Activated effector memory CD4-positive, alpha-beta T cell treated with Interleukin-2 at 50 U/mL for 16 hours (primary cell): ENCODE data around the gene PRDX2.
A peak's percentile ranks its signal among the peaks of the same experiment; 100 is the strongest.
"Not testable (repeated sequence)": the region's sequence is repeated elsewhere in the genome, so short reads cannot be mapped to it uniquely, and the experiment has no call there.

ENCODE experiments used
- DNase-seq: peaks from one replicate; pipeline ENCODE4 v3.0.0-alpha.2; 2020

The PRDX2 gene

DNA sequence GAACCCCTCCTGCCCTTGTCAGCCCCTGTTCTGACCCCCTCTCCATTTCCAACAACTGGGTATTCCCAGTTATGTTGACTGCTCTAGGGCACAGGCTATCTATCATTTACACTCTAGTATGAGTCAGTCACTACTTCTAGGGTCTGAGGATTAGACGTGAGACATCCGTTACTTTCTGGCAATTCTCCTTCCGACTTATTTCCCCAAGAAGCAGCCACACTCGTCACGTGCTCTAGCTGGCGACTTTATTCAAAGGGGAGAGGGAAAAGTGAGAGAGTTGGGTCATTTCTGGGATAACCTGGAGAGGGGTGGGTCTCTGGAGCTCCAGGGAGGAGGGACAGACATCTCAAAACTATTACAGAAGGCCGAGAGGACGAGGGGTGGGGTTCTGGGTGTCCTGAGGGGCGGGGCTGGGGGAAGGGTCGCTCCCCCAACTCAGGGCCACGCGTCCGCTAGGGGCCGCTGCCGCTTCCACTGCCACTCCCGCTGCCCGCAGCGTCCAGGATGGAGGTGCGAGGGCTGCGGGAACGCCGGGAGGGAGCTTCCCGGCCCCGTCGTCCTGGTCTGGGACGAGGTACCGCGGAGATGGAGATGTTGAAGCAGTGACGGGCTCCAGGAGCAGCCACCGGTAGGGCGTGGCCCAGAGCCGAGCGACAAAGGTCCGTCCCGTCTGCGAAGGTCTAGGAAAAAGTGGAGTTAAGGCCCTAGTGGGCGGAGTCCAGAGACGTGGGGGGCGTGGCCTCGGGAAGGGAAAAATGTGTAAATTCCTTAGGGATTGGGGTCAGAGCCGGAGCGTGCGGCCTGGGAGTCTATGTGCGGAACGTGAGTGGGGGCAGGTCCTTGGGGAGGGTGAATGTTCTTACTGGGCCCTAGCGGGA lies 23.9 kb upstream of the PRDX2 start:
- DNase-seq, result no peak

DNA sequence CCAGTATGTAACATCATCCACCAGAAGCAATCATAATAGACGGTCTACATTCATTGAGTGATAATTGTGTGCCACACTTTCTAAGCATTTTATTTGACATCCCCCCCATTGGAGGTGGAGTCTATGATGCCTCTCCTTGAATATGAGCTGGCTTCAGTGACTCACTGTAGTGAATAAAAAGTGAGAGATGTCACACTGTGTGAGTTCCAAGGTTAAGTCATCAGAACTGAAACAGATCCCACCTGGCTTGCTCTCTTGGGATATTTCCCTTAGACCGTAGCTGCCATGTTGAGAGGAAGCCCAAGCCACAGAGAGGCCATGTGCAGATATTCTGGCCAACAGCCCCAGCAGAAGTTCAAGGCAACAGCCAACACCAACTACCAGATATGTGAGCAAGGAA lies 20.2 kb upstream of the PRDX2 start:
- no peak for DNase-seq

GRCh38 chr19:12817810-12818209 lies 16.2 kb upstream of the PRDX2 start:
- not testable (repeated sequence) for DNase-seq

DNA sequence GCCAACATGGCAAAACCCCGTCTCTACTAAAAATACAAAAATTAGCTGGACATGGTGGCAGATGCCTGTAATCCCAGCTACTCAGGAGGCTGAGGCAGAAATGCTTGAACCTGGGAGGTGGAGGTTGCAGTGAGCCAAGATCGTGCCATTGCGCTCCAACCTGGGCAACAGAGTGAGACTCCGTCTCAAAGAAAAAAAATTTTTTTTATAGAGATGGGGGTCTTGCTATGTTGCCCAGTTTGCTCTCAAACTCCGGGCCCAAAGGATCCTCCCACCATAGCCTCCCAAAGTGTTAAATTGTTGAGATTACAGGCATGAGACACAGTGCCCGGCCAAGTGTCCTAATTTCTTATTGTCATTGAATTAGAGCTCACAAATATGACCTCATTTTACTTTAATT lies 15.6 kb upstream of the PRDX2 start:
- not testable (repeated sequence) for DNase-seq

GRCh38 chr19:12815088-12815487 lies 13.5 kb upstream of the PRDX2 start:
- no peak for DNase-seq

- peak; percentile 84 for DNase-seq
Observed at GRCh38 chr19:12806242-12807081, 4.9 kb upstream of the PRDX2 start, which contains the start of gene RNASEH2A. RNASEH2A (plus strand) TSS chr19:12806584; CDS start chr19:12806674, 90 bp downstream.

DNA sequence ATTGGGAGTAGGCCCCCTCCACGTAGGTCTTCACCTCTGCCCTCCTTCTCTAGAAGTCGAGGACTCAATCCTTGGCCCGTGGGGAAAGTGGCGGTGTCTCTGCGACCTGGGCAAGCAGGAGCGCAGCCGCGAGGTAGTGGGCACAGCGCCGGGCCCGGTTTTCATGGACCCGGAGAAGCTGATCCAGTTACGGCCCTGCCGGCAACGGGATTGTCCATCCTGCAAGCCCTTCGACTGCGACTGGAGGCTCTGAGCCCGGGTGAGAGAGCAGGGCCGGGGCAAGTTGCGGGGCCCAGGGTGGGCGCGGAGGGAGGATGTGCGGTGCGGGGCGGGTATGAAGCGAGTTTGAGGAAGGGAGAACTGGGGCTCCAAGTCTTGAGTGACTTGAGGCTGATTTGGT lies 2.5 kb upstream of the PRDX2 start:
- no peak for DNase-seq

DNA sequence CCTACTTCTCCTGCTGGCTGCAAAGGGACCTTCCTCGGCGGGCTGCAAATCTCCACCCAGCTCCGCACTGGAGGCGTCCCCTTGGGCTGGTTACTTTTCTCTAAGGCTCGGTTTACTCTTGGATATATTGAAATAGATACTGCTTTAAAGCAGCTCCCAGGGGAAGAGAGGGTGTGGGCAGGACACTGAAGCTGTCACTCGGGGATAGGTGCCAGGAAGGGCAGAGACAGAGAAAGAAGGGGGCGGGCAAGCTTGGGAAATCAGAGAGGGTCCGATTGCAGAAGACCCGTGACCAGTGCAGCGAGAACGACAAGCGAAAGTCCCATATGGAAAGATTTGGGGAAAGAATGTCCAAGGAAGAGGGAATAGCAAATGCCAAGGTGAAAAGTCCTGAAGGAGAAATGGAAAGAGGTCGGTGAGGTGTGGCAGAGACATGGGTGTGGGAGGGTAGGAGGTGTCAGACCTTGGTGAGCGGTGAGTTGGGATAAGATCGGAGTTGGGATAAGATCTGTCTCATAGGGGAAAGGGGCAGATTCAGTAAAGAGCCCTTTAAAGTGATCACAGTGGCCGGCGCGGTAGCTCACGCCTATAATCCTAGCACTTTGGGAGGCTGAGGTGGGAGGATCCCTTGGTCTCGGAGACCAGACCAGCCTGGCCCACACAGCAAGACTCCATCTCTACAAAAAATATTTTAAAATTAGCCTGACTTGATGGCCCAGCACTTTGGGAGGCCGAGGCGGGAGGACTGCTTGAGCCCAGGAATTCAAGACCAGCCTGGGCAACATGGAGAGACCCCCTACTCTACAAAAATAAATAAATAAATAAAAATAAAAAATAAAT lies 887 bp upstream of the PRDX2 start:
- DNase-seq, result no peak

GRCh38 chr19:12800923-12801465 lies 606 bp downstream of the PRDX2 start:
- no peak for DNase-seq

DNA sequence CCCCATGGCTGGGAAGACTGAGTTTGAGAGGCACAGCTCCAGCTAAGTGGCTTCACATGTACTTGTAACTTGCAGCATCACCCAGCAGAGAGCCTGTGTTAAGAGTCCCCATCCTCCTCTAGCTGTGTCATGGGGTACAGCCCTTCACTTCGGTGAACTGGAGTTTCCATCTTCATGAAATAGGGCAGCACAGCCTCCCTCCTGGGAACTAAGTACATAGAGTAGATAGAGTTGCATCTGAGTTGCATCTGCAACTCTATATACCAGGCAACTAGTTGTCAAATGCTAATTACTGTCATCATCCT lies 1.2 kb downstream of the PRDX2 start:
- no peak for DNase-seq

DNA sequence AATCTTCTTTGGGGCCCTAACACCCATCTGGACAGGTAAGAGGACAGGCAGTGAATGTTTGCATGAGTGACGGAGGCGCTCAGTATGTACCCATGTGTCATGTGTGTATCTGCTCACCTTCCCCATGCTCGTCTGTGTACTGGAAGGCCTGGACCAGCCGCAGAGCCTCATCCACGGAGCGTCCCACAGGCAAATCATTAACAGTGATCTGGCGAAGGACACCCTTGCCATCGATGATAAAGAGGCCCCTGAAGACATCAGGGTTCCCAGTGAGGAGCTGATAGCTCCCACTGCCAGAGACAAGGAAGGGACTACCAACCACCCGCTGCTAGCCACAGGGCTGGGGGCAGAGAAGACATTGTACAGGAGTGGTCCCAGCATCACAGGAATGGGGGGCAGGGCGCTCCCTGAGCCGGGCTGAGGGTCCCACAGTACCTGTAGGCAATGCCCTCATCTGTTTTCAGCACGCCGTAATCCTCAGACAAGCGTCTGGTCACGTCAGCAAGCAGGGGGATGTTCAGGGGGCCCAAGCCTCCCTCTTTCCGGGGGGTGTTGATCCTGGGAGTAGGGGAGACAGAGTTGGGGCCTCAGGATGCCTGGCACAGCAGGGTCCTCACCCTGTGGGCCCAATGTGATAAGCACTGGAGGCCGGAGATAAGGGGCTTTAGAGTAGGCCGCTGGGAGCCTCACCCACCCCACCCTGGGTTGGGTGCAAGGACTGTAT lies 1.7 kb downstream of the PRDX2 start:
- no peak for DNase-seq

GRCh38 chr19:12797607-12798006 lies 4.0 kb downstream of the PRDX2 start:
- DNase-seq, result not testable (repeated sequence)

- DNase-seq, result no peak
Observed at GRCh38 chr19:12797141-12797587, 4.4 kb downstream of the PRDX2 start.

GRCh38 chr19:12796146-12797071 lies 5.2 kb downstream of the PRDX2 start:
- peak; percentile 66 for DNase-seq

- DNase-seq, result no peak
Observed at GRCh38 chr19:12794971-12795381, 6.6 kb downstream of the PRDX2 start.

DNA sequence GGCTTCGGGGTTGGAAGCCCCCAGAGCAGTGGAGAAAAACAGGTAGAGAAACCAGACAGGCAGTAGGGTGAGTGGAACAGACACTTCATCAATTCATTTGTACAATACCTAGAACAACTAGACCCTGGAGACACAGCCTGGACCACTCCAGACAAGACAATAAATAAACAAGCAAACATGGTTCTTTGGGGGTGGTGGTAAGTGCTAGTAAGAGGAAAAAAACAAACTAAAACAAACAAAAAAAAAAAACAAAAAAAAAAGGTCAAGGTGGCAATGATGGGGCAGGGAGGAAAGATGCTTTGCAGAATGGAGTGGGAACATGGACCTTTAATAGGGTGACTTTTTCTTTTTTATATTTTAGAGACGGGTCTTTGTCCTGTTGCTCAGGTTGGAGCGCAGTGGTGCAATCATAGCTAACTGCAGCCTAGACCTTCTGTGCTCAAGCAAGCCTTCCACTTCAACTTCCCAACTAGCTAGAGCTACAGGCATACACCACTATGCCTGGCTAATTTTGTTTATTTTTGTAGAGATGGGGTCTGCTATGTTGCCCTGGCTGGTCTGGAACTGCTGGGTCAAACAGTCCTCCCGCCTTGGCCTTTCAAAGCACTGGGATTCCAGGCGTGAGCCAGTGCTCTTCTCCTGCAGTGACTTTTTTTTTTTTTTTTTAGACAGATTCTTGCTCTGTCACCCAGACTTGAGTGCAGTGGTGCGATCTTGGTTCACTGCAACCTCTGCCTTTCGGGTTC lies 7.2 kb downstream of the PRDX2 start:
- no peak for DNase-seq

DNA sequence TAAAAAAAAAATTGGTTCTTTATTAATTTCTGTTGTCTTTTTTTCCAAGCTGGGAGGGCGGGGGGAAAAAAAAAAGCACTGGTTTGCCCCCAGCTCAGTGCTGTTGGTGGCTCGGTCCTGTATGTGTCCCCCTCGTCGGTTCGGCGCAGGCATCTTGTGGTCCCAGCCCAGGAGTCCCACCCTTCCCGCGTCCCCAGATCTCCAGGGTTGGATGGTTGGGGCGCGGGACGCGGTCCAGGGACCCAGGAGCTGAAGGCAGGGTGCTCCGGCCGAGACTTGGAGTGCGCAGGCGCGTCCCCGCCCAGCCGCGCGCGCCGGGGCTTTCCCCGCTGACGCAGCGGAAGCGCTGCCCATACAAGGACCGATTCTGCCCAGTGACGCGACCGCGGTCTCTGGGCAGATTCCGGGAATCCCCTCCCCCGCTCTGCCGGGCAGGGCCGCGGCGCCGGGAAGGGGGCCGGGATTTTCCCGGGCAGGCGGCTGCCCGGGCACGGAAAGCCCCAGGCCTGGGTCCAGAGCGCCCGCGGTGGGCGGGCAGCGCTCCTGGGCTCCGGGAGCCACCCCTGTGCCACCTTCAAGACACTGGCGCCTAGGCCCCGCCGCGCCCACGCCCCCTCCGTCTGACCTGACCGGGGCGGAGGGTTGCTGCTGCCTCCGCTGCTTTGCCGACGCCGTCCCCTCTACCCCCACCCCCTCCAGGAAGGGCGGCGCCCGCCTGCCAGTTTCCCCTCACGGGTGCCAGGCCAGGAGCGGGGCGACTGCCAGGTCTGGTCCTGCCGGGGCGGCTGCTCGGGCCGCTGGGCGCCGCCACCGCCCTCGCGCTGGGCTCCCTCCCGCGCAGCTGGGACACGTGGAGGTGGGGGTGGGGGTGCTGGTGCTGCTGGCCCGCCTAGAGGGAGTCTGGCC lies 8.1 kb downstream of the PRDX2 start:
- peak; percentile 90 for DNase-seq

DNA sequence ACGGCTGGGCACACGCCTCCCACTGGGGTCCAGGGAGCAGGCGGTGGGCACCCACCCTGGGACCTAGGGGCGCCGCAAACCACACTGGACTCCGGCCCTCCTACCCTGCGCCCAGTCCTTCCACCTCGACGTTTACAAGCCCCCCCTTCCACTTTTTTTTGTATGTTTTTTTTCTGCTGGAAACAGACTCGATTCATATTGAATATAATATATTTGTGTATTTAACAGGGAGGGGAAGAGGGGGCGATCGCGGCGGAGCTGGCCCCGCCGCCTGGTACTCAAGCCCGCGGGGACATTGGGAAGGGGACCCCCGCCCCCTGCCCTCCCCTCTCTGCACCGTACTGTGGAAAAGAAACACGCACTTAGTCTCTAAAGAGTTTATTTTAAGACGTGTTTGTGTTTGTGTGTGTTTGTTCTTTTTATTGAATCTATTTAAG lies 8.7 kb downstream of the PRDX2 start:
- no peak for DNase-seq
